Endometrial microvascular endothelial cells (primary cell): ENCODE measurements around the gene HNRNPA1L2. TPM values are rescaled to one million over a fixed set of nuclear protein-coding genes. Genes with fewer than 3 reads are reported as not detected.
"Not testable (repeated sequence)": the region's sequence is repeated elsewhere in the genome, so short reads cannot be mapped to it uniquely, and the experiment has no call there.

Experiments used
- in situ Hi-C: cut with HindIII; loops from 2 replicates; pipeline ENCODE4 v1.10.0; 2017; ENCODE audit warnings: low sequenced_read_pairs, low pct_unique_long_range_greater_than_20kb; ENCODE audit errors: inconsistent ontology term
- total RNA-seq: library from RNA; depleted of rRNA; stranded (reverse); fragments of >200 nt; gene quantifications from one replicate; pipeline ENCODE4 v1.2.3, GENCODE V29; 2015; ENCODE audit errors: inconsistent ontology term

HNRNPA1L2 gene
- 1.1 TPM for total RNA-seq

DNA sequence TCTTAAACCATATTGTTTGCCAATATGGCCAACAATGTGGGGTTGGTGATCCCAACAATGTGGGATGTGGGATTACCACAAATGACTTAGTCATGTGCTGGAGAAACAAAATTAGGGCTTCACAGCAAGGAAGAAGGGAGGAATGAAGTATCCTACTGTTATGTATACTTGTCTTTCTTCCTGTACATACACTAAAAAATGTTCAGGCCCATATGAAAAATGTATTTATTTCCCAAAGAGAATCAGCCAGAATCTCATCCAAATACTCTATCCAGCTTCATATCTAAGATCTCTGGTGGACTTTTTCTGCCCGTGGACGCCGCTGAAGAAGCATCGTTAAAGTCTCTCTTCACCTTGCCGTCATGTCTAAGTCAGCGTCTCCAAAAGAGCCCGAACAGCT lies at the start of gene HNRNPA1L2:
Gene HNRNPA1L2 (plus strand): TSS at position 301 of the 400 bp plus-strand sequence. CDS start 62 bp downstream, at position 363.
- in situ Hi-C loops = no loop called here

DNA sequence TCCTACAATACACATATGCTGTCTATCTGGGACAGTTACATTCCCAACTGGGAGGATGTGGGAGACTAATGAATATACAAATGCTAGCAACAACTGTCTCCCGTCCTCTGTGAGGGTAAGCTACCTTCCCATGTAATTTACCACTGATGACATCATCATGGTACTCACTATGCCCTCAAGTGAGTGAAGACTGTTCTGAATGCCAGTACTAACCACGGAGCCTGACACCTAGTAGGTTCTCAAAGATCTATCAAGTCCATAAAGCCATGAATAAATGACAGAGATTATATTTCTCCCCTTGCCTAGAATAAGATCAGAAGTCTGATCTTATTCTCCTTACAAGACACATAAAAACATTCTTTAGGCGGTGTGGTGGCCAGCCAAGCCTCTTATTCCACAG lies 49.1 kb upstream of the HNRNPA1L2 start:
- in situ Hi-C loops = not testable (repeated sequence)

DNA sequence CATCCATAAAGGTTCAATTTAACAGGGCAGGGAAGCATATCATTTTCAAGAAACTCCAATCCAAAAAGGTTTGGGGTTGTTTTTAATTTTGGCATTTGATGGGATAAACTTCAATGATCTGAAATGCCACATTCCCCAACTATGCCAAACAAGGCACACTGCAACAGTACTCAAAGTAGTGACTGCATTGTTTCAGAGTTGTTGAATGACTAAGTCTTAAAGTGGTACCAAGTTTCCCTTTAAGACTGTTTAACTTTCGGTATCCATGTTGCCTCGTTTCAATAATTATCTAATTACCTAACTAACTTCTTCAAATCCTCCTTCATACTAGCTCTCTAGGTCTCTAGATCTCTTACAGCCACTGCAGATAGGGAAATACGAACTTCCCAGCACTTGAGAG lies 48.4 kb upstream of the HNRNPA1L2 start:
- in situ Hi-C loops = not testable (repeated sequence)

DNA sequence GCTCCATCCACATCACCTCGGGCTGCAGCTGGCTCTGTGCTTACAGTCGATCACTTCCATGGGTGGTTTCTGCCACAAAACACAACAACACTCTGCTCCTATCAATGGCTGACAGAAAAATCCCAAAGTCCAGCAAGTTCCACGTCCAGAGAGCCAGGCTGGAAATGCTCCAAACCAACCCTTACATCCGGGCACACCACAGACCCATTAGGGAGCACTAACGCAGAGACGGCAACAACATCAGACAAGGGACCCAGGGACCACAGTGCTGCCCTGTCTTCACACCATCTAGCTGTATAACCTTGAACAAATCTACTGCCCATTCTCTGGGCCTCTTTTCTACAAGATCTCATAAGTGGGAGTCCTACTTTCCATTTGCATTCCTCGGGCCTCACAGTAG lies 47.9 kb upstream of the HNRNPA1L2 start:
- in situ Hi-C loops = not testable (repeated sequence)

DNA sequence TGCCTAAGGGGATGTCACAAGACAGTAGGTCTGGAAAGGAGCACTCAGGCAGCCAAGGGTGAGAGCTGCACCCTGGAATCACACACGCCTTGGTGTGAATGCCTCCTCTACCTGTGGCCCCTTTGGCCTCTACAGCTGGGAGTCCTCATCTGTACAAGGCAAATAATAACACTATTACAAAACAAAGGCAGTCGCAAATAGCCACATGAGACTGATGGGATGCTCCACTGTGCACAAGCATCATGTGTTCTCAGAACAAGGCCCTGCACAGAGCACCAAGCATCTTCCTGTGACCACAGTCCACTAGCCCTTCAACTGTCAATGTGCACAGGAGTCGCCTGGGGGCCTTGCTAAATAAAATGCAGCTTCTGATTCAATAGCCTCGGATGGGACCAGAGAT lies 44.6 kb upstream of the HNRNPA1L2 start:
- in situ Hi-C loops = no loop called here

DNA sequence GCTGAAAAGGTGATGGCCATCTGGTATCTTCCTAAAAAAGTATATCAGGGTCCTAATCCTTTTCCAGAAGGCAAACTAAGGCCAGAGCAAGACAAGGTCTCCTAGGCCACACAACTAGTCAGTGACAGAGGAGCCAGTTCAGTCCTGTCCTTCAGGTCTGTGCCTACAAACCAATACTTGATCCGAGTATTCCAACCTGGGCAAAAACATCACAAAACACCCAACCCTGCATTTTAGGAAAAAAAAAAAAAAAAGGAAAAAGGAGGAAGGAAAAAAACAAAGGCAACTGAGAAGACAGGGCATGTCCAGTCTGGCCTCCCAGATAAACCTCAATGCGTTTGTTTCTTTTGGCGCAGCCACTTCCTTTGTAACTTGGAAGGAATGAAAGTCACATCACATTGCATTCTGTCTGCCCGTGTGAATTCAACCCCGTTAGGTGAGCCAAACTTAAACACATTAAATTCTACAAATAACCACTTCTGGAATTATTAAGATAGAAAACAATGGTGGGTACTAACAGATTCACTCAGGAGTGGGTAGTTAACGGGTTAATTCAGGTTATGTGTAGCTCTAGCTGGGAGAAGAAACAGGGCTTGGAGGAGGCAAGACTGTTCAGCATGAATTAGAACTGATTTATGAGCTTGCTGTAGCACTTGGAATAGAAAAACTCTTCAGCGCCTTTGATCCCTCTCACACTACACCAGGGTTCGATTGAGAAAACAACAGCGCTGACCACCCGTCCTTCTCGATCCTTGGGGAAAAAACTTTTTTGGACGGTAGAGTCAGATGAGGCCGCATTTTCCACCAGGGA lies 43.0 kb upstream of the HNRNPA1L2 start:
- in situ Hi-C loops = no loop called here

DNA sequence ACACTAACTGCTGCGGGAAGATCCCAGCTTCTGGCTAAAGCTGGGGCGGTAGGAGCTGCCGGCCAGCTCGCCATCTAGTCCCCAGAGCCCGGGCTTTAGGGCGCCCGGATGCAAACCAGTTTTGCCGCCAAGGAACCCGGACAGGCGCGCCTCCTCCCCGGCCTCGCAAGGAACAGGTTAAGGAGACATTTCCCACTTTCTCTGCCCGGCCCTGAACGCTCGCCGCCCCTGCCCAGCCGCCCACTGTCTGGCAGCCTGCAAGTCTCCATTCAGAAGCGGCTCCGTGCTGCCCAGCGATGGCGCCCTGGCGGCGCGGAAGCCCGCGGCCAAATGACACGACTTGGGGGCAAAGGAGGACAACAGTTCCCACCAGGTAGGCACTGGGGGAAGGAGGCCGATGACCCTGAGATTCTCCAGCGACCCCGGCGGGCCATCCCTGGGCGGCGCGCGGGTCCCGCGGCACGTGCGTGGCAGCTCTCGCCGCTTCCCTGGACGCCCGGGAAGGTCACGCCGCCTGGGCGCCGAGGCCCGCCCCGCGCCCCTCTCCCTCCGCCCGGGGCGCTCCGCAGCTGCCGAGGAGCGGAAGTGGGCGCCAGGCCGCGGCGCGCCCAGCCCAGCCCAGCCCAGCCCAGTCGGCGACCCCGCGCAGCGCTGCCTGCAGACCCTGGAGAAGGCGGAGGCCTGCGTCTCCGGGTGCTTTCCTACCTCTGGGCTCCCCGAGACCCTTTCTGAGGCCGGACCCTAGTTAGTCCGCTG lies 42.2 kb upstream of the HNRNPA1L2 start:
- in situ Hi-C loops = no loop called here

DNA sequence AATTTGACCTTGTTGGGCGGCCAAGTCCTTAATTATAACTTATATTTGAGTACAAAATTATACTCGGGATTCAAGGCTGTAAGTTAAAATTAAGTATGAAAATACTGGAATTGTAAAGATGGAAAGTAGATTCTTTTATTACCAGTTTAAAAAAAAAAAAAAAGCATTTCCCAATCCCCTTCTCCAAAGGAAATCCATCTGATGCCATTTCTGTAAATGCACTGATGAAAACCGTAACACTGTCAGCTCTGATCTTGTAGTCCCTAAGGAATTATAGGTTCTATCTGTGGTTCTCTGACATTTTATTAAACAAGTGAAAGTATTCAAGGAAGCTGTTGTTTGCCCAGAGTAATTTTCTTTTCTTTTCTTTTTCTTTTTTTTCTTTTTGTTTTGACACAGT lies 41.6 kb upstream of the HNRNPA1L2 start:
- in situ Hi-C loops = no loop called here

DNA sequence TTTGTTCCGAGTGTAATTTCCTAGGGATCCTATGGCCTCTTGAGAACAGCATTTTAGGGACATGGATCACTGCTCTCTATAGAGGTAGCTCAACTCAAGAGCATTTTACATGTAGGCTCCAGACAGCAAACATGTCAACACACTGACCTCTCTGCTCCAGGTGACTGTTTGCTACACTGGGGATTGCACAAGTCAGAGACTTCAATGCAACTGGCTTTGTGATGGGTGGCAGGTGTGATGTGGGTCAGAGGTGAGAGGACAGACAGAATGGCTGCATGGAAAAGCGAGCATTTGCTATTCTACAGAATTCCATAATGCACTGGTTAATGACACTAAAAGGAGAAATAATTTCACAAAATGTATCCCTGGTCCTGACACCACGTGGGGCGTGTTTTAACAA lies 38.9 kb upstream of the HNRNPA1L2 start:
- in situ Hi-C loops = not testable (repeated sequence)

DNA sequence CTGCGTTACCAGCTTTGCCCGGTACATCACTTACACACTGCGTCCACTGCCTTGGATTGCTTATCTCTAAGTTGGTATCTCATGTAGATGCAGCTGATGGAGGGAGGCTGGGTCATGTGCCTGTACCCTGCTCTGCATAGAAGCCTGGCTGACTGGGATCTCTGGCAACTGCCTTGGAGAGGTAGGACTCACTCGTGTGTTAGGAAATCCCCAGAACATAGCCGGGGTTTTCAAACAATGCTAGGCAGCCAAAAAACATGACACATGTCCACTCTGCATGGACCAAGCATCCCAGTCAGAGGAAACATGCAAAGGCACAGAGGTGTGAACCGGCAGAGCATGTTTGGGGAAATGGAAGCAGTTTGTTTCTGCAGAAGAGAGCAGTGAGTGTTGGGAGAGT lies 36.1 kb upstream of the HNRNPA1L2 start:
- in situ Hi-C loops = not testable (repeated sequence)

DNA sequence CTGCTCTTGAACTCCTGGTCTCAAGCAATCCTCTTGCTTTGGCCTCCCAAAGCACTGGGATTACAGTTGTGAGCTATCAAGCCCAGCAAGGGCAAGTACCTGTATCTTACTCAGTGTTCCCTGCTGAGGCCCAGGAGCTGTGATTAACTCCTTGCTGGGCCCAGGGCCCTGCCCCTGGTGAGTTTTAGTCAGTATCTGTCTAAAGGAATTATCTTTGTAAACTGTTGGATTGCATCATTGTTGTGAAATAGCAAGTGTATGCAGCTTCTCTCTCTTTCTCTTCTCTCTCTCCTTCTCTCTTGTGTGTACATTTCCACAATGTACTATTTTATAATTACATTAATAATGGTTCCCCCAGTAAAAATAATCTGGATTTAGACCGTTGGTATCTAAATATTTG lies 35.4 kb upstream of the HNRNPA1L2 start:
- in situ Hi-C loops = not testable (repeated sequence)

DNA sequence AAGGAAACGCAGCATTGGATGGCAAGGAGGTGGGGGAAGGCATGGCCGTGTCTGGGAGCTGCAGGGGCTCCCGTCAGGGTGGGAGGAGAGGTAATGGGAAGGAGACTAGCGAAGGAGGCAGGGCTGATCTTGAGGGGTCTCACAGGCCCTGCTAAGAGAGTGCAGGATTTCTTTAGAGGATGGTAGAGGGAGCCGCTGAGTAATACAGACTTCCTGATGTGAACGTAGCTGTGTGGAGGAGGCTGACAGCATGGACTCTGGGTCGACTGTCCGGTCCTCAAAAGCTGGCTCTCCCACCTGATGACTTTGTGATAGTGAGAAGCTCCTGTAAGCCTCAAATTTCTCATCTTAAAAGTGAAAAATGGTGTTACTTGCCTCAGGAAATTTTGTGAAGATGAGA lies 34.0 kb upstream of the HNRNPA1L2 start:
- in situ Hi-C loops = not testable (repeated sequence)

DNA sequence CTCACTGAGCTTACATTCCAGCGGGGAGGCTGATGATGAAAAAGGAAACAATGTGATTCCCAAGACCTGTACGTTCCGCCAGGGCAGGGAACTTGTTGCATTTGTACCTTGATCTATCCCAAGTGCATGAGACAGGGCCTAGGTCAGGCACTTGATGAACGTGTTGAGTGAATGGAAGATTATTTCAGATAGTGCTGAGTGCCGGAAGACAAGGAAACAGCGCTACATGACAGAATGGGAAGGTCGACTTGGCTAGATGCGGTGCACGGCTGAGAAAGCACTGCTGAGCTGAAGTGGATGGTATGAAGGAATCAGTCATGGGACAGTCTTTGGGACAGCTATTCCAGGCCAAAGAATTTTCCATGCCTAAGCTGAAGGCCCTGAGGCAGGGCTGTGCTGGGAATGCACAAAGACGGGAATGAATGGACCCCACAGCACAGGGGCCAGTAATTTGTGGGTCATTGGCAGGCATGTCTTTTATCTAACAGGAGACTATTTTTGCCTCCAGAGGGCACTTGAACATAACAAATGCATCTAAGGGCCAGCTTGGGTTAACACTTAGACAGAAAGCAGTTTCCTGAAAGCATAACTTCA lies 33.1 kb upstream of the HNRNPA1L2 start:
- in situ Hi-C loops = not testable (repeated sequence)

DNA sequence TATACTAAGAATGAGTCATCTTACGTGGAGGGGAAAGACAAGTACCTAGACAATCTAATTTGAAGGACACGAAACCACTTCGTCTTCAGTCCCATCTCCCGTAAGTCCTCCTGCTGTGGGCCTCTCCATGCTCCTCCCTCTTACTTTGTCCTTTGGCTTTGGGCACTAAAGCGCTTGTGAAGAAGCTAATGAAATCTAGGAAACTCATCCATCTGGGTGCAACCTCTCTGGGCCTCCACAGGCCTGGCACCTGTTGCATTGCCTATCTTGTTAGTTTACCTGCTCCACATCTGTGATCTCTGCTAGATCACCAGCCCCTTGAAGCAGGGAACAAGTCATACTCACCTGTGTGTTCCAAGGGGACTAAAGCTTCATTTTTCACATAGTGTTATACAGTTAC lies 32.1 kb upstream of the HNRNPA1L2 start:
- in situ Hi-C loops = not testable (repeated sequence)

DNA sequence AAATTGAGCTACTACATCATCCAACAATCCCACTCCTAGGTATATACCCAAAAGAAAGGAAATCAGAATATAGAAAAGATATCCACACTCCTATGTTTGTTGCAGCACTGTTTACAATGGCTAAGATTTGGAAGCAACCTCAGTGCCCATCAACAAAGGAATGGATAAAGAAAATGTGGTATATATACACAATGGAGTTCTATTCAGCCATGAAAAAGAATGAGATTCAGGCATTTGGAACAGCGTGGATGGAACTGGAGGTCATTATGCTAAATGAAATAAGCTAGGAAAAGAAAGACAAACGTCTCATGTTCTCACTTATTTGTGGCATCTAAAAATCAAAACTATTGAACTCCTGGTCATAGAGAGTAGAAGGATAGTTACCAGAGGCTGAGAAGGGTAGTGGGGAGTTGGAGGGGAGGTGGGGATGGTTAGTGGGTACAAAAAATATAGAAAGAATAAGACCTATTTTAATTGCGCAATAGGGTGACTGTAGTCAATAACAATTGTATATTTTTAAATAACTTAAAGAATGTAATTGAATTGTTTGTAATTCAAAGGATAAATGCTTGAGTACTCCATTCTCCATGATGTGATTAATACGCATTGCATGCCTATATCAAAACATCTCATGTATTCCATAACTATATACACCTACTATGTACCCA lies 27.0 kb upstream of the HNRNPA1L2 start:
- in situ Hi-C loops = no loop called here

DNA sequence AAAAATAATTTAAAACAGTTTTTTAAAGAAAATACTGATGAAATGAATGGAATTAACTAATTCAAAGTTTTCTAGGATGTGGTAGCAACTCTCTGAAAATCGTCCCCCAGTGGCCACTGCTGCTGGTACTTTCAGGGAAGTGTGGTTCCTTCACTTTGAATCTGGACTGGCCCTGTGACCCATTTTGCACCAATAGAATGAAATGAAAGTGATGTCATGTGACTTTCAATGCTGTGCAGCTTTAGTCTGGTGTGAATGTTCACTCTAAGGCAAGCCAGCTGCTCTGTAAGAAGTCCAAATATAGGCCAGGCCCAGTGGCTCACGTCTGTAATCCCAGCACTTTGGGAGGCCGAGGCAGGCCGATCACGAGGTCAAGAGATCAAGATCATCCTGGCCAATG lies 26.4 kb upstream of the HNRNPA1L2 start:
- in situ Hi-C loops = no loop called here

DNA sequence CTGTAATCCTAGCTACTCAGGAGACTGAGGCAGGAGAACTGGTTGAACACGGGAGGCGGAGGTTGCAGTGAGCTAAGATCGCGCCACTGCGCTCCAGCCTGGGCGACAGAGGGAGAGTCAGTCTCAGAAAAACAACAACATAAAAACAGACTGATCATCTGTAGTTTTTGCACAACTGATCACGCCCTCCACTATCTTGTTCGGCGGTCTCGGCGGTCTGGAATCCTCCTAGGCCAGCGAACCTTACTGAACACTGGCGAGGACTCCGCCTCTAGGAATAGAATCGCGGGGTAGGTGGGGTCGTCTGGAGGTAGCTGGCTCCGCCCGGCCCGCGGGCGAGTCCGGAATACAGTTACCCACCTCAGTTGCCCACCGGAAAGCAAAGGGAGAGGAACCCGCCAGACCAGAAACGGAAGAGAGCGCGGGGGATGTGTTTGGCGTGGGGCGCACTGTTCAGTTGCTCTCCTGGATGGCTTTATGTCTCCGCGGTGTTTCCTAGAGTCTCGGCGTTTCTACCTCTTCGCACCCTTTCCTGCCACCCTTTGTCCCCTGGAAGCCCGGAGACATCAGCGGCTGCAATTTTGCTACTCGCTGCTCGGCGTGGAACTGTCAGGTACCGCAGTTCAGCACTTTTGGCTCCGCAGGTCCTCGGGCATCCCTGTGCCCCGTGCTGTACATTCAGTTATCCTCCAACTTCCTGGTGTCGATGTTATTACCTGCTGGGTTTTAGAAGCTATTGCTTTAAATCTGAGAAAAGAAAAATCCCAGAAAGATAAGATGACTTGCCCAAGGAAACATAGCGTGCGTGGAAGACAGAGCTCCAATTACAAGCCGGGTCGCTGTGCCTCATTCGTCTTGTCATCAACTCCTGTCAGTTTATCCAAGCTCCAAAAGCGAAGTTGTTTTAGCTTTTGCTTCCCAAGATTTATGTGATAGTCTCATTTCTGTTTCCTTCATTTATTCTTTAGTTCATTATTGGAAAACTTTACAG lies 24.9 kb upstream of the HNRNPA1L2 start:
- in situ Hi-C loops = no loop called here

DNA sequence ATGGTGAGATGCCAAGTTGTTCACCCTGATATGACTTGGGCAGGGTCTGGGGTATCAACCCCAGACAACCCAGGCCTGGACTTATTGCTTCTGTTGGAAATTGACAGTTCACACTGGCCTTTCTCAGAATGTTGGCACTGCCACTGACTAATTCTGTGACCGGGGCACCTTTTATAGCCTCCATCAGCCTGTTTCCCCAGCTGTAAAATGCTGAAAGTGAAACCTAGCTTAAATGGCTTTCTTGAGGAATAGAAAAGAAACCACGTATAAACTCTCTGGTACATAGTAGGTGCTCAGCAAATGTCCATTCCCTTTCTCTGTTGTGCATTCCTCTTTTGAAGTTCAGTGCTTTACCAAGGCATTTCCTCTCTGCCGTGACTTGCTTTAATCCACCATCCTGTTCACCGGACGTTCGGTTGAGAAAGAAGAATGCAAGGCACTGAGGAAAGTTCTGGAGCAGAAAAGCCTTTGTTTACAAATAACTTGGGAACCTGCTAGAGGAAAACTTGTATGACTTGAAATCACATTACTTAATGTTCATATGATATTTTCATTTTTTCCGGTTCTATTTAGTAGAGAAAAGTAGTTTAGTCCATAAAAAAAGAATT lies 11.0 kb upstream of the HNRNPA1L2 start:
- in situ Hi-C loops = not testable (repeated sequence)
